Measurements from ENCODE around the gene MSANTD2.

- TF ChIP-seq JUND (IDR thresholded peaks at IDR 0.05) = no peak
- TF ChIP-seq TAF1 (conservative IDR thresholded peaks at IDR 0.05) = no peak
- TF ChIP-seq CTCF (IDR thresholded peaks at IDR 0.05; ENCODE audit: low read depth, low read length, missing input control) = no peak
- TF ChIP-seq EGR1 (IDR thresholded peaks at IDR 0.05; ENCODE audit: low read depth in 2 of 2) = no peak
Observed at GRCh38 chr11:124831897-124832296, 31.7 kb upstream of the MSANTD2 start.

All from liver (tissue), 3 donors.